Measurements from ENCODE around the gene IFNL2. TPM values are rescaled to one million over a fixed set of nuclear protein-coding genes. Genes with fewer than 3 reads are reported as not detected.
A peak's percentile ranks its signal among the peaks of the same experiment; 100 is the strongest.
"Not testable (repeated sequence)": the region's sequence is repeated elsewhere in the genome, so short reads cannot be mapped to it uniquely, and the experiment has no call there.

IFNL2 gene
- total RNA-seq, 2 experiments from 2014 or later: not detected

GRCh38 chr19:39244410-39245100 is 23.6 kb upstream of the IFNL2 start, which contains the start of gene IFNL3:
Gene IFNL3, minus strand, starts transcription at chr19:39245006. Its CDS starts 39 bp downstream, at chr19:39244967.
- H3K4me1 Mint-ChIP-seq; H3K27ac Mint-ChIP-seq; DNase-seq; CTCF ChIA-PET; H3K36me3 Mint-ChIP-seq; H3K4me3 Mint-ChIP-seq; H3K9me3 Mint-ChIP-seq (ENCODE audit: low read depth); ATAC-seq: not testable (repeated sequence)
- H3K27me3 Mint-ChIP-seq: peaks cover 15% of the 10 kb centered on the region

- DNase-seq; H3K4me1 Mint-ChIP-seq; H3K4me3 Mint-ChIP-seq; CTCF ChIA-PET; H3K9me3 Mint-ChIP-seq (ENCODE audit: low read depth); H3K36me3 Mint-ChIP-seq; H3K27ac Mint-ChIP-seq: not testable (repeated sequence)
- peak; percentile 69 for ATAC-seq
- peaks cover 13% of the 10 kb centered on the region for H3K27me3 Mint-ChIP-seq
Measured at GRCh38 chr19:39245166-39245565, 23.0 kb upstream of the IFNL2 start.

GRCh38 chr19:39246951-39247669 is 21.1 kb upstream of the IFNL2 start:
- Mint-ChIP-seq H3K4me1 (peaks cover 3% of the 10 kb centered on the region), H3K27ac (no peak overlapping the region), H3K27me3 (peaks cover 13% of the 10 kb centered on the region), H3K4me3 (no peak overlapping the region), H3K36me3 (no peaks in the 10 kb centered on the region), H3K9me3 (ENCODE audit: low read depth) (no peaks in the 10 kb centered on the region)
- ATAC-seq: peak; percentile 55
- CTCF ChIA-PET: no interaction called here
- DNase-seq: peak; percentile 47

- Mint-ChIP-seq H3K36me3 (no peaks in the 10 kb centered on the region), H3K4me1 (peaks cover 7% of the 10 kb centered on the region), H3K27me3 (peaks cover 13% of the 10 kb centered on the region), H3K27ac (no peak overlapping the region), H3K9me3 (ENCODE audit: low read depth) (no peaks in the 10 kb centered on the region), H3K4me3 (no peak overlapping the region)
- DNase-seq (no peak), ATAC-seq (peak; percentile 34)
- CTCF ChIA-PET: no interaction called here
Measured at GRCh38 chr19:39247701-39248664, 20.2 kb upstream of the IFNL2 start.

GRCh38 chr19:39248806-39249205 is 19.4 kb upstream of the IFNL2 start, which contains the start of gene IFNL4:
Gene IFNL4, minus strand, starts transcription at chr19:39248856.
- H3K27me3 Mint-ChIP-seq: peaks cover 13% of the 10 kb centered on the region
- H3K9me3 Mint-ChIP-seq (ENCODE audit: low read depth): no peaks in the 10 kb centered on the region
- DNase-seq (no peak), ATAC-seq (no peak)
- H3K4me1 Mint-ChIP-seq: peaks cover 7% of the 10 kb centered on the region
- H3K4me3 Mint-ChIP-seq: no peak within 1 kb of the TSS
- CTCF ChIA-PET: no interaction called here
- H3K36me3 Mint-ChIP-seq: no peaks in the 10 kb centered on the region
- H3K27ac Mint-ChIP-seq: no peak within 1 kb of the TSS

- H3K4me3 Mint-ChIP-seq: no peak overlapping the region
- peaks cover 7% of the 10 kb centered on the region for H3K4me1 Mint-ChIP-seq
- no peaks in the 10 kb centered on the region for H3K36me3 Mint-ChIP-seq
- H3K27ac Mint-ChIP-seq: no peak overlapping the region
- H3K9me3 Mint-ChIP-seq (ENCODE audit: low read depth): no peaks in the 10 kb centered on the region
- DNase-seq (no peak), ATAC-seq (no peak)
- CTCF ChIA-PET: interaction anchor here (0.7 kb wide), 1 partner anchor 178 kb away, joined by 3 read pairs; no protein-coding TSS in a partner anchor
- H3K27me3 Mint-ChIP-seq: peaks cover 18% of the 10 kb centered on the region
Measured at GRCh38 chr19:39251081-39251480, 17.1 kb upstream of the IFNL2 start.

- Mint-ChIP-seq H3K4me3 (no peak overlapping the region), H3K27ac (no peak overlapping the region), H3K36me3 (no peaks in the 10 kb centered on the region), H3K4me1 (peaks cover 7% of the 10 kb centered on the region), H3K9me3 (ENCODE audit: low read depth) (no peaks in the 10 kb centered on the region), H3K27me3 (peaks cover 23% of the 10 kb centered on the region)
- DNase-seq (no peak), ATAC-seq (no peak)
- CTCF ChIA-PET: interaction anchor here (0.7 to 1.3 kb wide), 2 partner anchors 13 to 179 kb away, joined by 3 read pairs; no protein-coding TSS in a partner anchor
Measured at GRCh38 chr19:39251846-39252245, 16.4 kb upstream of the IFNL2 start.

GRCh38 chr19:39252458-39252857 is 15.7 kb upstream of the IFNL2 start:
- CTCF ChIA-PET: interaction anchor here (0.6 to 1.3 kb wide), 2 partner anchors 13 to 130 kb away, joined by 3 read pairs; no protein-coding TSS in a partner anchor
- Mint-ChIP-seq H3K27me3 (peaks cover 23% of the 10 kb centered on the region), H3K36me3 (no peaks in the 10 kb centered on the region), H3K4me3 (no peak overlapping the region), H3K9me3 (ENCODE audit: low read depth) (no peaks in the 10 kb centered on the region), H3K4me1 (peaks cover 4% of the 10 kb centered on the region), H3K27ac (no peak overlapping the region)
- DNase-seq (no peak), ATAC-seq (no peak)

- peaks cover 23% of the 10 kb centered on the region for H3K27me3 Mint-ChIP-seq
- no peak for ATAC-seq
- no peaks in the 10 kb centered on the region for H3K9me3 Mint-ChIP-seq (ENCODE audit: low read depth)
- H3K27ac Mint-ChIP-seq: no peak overlapping the region
- no peaks in the 10 kb centered on the region for H3K36me3 Mint-ChIP-seq
- no peak overlapping the region for H3K4me3 Mint-ChIP-seq
- H3K4me1 Mint-ChIP-seq: peaks cover 4% of the 10 kb centered on the region
- CTCF ChIA-PET: no interaction called here
- DNase-seq: no peak
Measured at GRCh38 chr19:39253374-39254149, 14.6 kb upstream of the IFNL2 start.

GRCh38 chr19:39254531-39255345 is 13.5 kb upstream of the IFNL2 start:
- no peak for ATAC-seq
- CTCF ChIA-PET: interaction anchor here (1.2 kb wide), 1 partner anchor 42 kb away, joined by 5 read pairs; no protein-coding TSS in a partner anchor
- Mint-ChIP-seq H3K27me3 (peaks cover 17% of the 10 kb centered on the region), H3K4me3 (no peak overlapping the region), H3K27ac (no peak overlapping the region), H3K36me3 (no peaks in the 10 kb centered on the region), H3K4me1 (peaks cover 4% of the 10 kb centered on the region), H3K9me3 (ENCODE audit: low read depth) (no peaks in the 10 kb centered on the region)
- no peak for DNase-seq

- no peak overlapping the region for H3K4me3 Mint-ChIP-seq
- no peak for ATAC-seq
- peaks cover 4% of the 10 kb centered on the region for H3K4me1 Mint-ChIP-seq
- no peak for DNase-seq
- CTCF ChIA-PET: interaction anchor here (0.7 kb wide), 1 partner anchor 70 kb away, joined by 3 read pairs; no protein-coding TSS in a partner anchor
- no peaks in the 10 kb centered on the region for H3K9me3 Mint-ChIP-seq (ENCODE audit: low read depth)
- no peak overlapping the region for H3K27ac Mint-ChIP-seq
- H3K27me3 Mint-ChIP-seq: peaks cover 31% of the 10 kb centered on the region
- H3K36me3 Mint-ChIP-seq: no peaks in the 10 kb centered on the region
Measured at GRCh38 chr19:39257227-39257626, 11.0 kb upstream of the IFNL2 start.

- ATAC-seq: no peak
- Mint-ChIP-seq H3K27me3 (peaks cover 56% of the 10 kb centered on the region), H3K9me3 (ENCODE audit: low read depth) (no peaks in the 10 kb centered on the region), H3K4me1 (peaks cover 1% of the 10 kb centered on the region), H3K4me3 (no peak overlapping the region), H3K27ac (no peak overlapping the region), H3K36me3 (no peaks in the 10 kb centered on the region)
- no peak for DNase-seq
- CTCF ChIA-PET: interaction anchor here (0.7 to 0.8 kb wide), 2 partner anchors 38 to 66 kb away, joined by 3 read pairs; no protein-coding TSS in a partner anchor
Measured at GRCh38 chr19:39261704-39262103, 6.5 kb upstream of the IFNL2 start.
